Activated CD8-positive, alpha-beta T cell treated with anti-CD3 and anti-CD28 coated beads for 36 hours (primary cell): ENCODE measurements around the gene OARD1. TPM values are rescaled to one million over a fixed set of nuclear protein-coding genes. Genes with fewer than 3 reads are reported as not detected.

ENCODE experiments used
- ATAC-seq: fragments of 200-7000 bp; cut with Tn5 transposase; one replicate; pipeline ENCODE4 v1.10.0; 2021; ENCODE audit warnings: mild to moderate bottlenecking, moderate library complexity
- CTCF ChIA-PET: fragments of 350-600 bp; sonication (Branson Sonifier 250); formaldehyde crosslinking; loops from one replicate; lab custom pipeline; 2021; ENCODE audit warnings: antibody characterized with exemption; lab: Charles Lee
- POLR2A ChIA-PET: fragments of 350-600 bp; sonication (Branson Sonifier 250); formaldehyde crosslinking; loops from one replicate; lab custom pipeline; 2021; ENCODE audit warnings: antibody characterized with exemption; lab: Charles Lee
- DNase-seq: peaks from one replicate; pipeline ENCODE4 v3.0.0-alpha.2; 2020
- H3K27ac Mint-ChIP-seq: one replicate; pipeline ENCODE4 v1.8.0; 2021; ENCODE audit warnings: mild to moderate bottlenecking, mixed read lengths
- H3K27me3 Mint-ChIP-seq: one replicate; pipeline ENCODE4 v1.8.0; 2021; ENCODE audit warnings: mixed read lengths
- H3K36me3 Mint-ChIP-seq: one replicate; pipeline ENCODE4 v1.8.0; 2021; ENCODE audit warnings: low read depth, mixed read lengths
- H3K4me1 Mint-ChIP-seq: one replicate; pipeline ENCODE4 v1.8.0; 2021; ENCODE audit warnings: low read depth, mixed read lengths
- H3K4me3 Mint-ChIP-seq: one replicate; pipeline ENCODE4 v1.8.0; 2021; ENCODE audit warnings: mild to moderate bottlenecking, moderate library complexity, mixed read lengths
- H3K9me3 Mint-ChIP-seq: one replicate; pipeline ENCODE4 v1.8.0; 2021; ENCODE audit warnings: mixed read lengths
- CTCF ChIP-seq: fragments of 200-600 bp; IDR thresholded peaks from one replicate; pipeline ENCODE4 v1.8.0; 2022; ENCODE audit warnings: antibody characterized with exemption, mild to moderate bottlenecking
- intact Hi-C: fragments of 100-400 bp; cut with micrococcal nuclease; formaldehyde crosslinking; loops from one replicate; pipeline ENCODE4 v1.10.0; 2022
- total RNA-seq, 2 experiments: library from RNA; stranded (reverse); gene quantifications; one replicate each; pipeline ENCODE4 v1.2.3, GENCODE V29; 2021

OARD1 gene
- total RNA-seq, 2 experiments from 2014 or later, result 45.8 to 48.4 TPM

GRCh38 chr6:41083072-41083471 is 10.9 kb upstream of the OARD1 start:
- POLR2A ChIA-PET, result no interaction called here
- H3K4me3 Mint-ChIP-seq, result no peak overlapping the region

DNA sequence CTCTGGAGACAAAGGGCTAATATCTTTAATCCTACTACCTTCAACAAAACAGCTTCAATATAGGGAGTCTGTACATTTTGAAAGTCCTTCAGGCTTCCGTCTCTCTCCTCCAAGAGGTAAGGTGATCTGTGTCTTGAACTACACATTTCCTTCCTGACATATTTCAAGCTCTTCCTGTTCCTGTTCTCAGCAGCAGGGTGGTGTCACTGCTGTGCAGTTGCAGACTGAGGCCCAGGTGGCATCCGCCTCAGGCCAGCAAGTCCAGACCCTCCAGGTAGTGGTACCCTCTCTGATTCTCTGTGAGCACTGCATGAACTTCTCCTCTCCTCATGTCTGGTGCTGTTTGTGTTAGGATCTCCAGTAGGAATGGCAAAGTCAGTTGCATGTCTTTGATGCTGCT is 8.5 kb upstream of the OARD1 start:
- POLR2A ChIA-PET, result no interaction called here
- DNase-seq, result peak; percentile 17

More at GRCh38 chr6:41083072-41083471, 10.9 kb upstream of the OARD1 start:
- Mint-ChIP-seq H3K4me1 (peaks cover 42% of the 10 kb centered on the region), H3K27ac (no peak overlapping the region), H3K9me3 (no peaks in the 10 kb centered on the region), H3K36me3 (peaks cover 56% of the 10 kb centered on the region), H3K27me3 (no peaks in the 10 kb centered on the region)
- ATAC-seq (no peak), DNase-seq (no peak)
- intact Hi-C loops, result no loop called here
- TF ChIP-seq CTCF, result no peak
- CTCF ChIA-PET, result interaction anchor here (1.0 kb wide), 1 partner anchor 9 kb away, joined by 4 read pairs; no protein-coding TSS in a partner anchor

DNA sequence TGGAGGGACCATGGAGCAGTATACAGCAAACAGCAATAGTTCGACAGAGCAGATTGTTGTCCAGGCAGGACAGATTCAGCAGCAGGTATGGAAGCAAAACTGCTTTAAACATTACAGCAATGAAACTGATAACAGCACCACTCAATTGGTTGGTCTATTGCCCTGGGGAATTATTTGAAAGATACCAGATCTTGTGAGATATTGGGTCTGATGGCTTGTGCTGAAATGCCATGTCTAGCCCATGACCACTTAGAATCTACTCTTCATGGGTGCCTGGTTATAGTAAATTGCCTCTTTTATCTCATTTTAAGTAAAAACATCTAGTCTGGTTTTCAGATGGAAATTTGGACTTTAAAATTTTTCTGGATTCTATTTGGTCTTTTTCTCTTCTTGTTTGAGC is 6.9 kb upstream of the OARD1 start:
- H3K9me3 Mint-ChIP-seq, result no peaks in the 10 kb centered on the region
- no peak overlapping the region for H3K4me3 Mint-ChIP-seq
- TF ChIP-seq CTCF, result no peak
- H3K36me3 Mint-ChIP-seq, result peaks cover 52% of the 10 kb centered on the region
- peaks cover 70% of the 10 kb centered on the region for H3K4me1 Mint-ChIP-seq
- ChIA-PET POLR2A (no interaction called here), CTCF (interaction anchor here (1.3 to 1.9 kb wide), 3 partner anchors 13 to 104 kb away, joined by 4 to 7 read pairs (median 6); no protein-coding TSS in a partner anchor)
- intact Hi-C loops, result loop anchor here (10.0 kb wide), 1 partner anchor 106 kb away; no protein-coding TSS in a partner anchor
- no peaks in the 10 kb centered on the region for H3K27me3 Mint-ChIP-seq
- DNase-seq (no peak), ATAC-seq (no peak)
- H3K27ac Mint-ChIP-seq, result peak overlapping the region; percentile 49

More for the DNA sequence above, 8.5 kb upstream of the OARD1 start:
- Mint-ChIP-seq H3K27ac (peak overlapping the region; percentile 83), H3K9me3 (no peaks in the 10 kb centered on the region), H3K27me3 (no peaks in the 10 kb centered on the region), H3K4me3 (peak overlapping the region; percentile 33), H3K36me3 (peaks cover 49% of the 10 kb centered on the region), H3K4me1 (peaks cover 59% of the 10 kb centered on the region)
- ATAC-seq, result peak; percentile 73
- CTCF ChIA-PET, result interaction anchor here (0.6 to 1.9 kb wide), 4 partner anchors 11 to 102 kb away, joined by 3 to 7 read pairs (median 5); no protein-coding TSS in a partner anchor
- TF ChIP-seq CTCF, result no peak
- intact Hi-C loops, result no loop called here

DNA sequence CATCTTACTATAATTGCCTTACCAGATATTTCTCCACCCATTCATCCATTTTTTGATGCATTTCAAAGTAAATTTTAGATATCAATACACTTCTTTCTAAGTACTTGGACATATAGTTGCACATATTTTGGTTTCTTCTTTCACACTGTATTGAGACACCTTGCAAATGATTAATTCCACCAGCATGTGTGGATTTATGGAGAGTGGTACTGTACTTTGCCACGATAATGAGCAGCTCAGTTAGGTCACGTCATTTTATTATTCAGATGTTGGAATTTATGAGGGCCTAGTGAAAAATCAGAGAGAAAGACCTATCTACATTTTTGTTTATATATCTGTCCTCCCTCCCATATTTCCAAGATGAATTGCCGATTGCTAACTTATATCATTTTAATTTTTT is 5.9 kb upstream of the OARD1 start:
- no peak for TF ChIP-seq CTCF
- Mint-ChIP-seq H3K27ac (no peak overlapping the region), H3K9me3 (no peaks in the 10 kb centered on the region), H3K4me1 (peaks cover 72% of the 10 kb centered on the region), H3K4me3 (no peak overlapping the region), H3K27me3 (no peaks in the 10 kb centered on the region), H3K36me3 (peaks cover 49% of the 10 kb centered on the region)
- CTCF ChIA-PET, result interaction anchor here (1.7 to 3.1 kb wide), 3 partner anchors 10 to 242 kb away, joined by 5 to 11 read pairs (median 7); no protein-coding TSS in a partner anchor
- ATAC-seq, result no peak
- intact Hi-C loops, result loop anchor here (10.0 kb wide), 1 partner anchor 107 kb away; no protein-coding TSS in a partner anchor
- no peak for DNase-seq
- POLR2A ChIA-PET, result no interaction called here

- Mint-ChIP-seq H3K4me1 (peaks cover 70% of the 10 kb centered on the region), H3K9me3 (no peaks in the 10 kb centered on the region), H3K36me3 (peaks cover 48% of the 10 kb centered on the region), H3K27me3 (no peaks in the 10 kb centered on the region), H3K4me3 (no peak overlapping the region), H3K27ac (peak overlapping the region; percentile 30)
- ATAC-seq (no peak), DNase-seq (no peak)
- ChIA-PET POLR2A (no interaction called here), CTCF (interaction anchor here (1.5 to 3.1 kb wide), 4 partner anchors 10 to 242 kb away, joined by 5 to 11 read pairs (median 6); no protein-coding TSS in a partner anchor)
- intact Hi-C loops, result loop anchor here (10.0 kb wide), 1 partner anchor 107 kb away; no protein-coding TSS in a partner anchor
- TF ChIP-seq CTCF, result no peak
These were observed 5.4 kb upstream of the OARD1 start for GRCh38 chr6:41077536-41077935.
